ENCODE data around the gene CAPRIN2.
A peak's percentile ranks its signal among the peaks of the same experiment; 100 is the strongest.

The CAPRIN2 gene

DNA sequence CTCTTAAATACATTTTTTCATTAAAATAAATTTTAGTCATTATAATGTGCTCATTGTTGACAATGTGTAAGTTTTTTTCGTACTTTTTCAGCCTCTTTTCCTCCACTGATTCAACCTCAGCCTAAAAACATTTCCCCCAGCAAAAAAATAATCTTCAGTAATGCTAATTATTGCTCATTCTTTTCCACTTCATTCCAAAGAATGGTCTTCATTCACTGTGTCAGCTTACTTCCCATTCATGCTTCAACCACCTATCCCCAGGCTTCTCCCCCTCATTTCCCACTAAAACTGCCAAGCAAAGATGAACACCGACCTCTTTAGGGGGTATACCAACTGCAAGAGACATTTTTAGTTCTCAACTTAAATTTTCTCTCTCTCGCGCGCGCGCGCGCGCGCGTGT, 56.4 kb downstream of the CAPRIN2 start:
- DNase-seq, result no peak

DNA sequence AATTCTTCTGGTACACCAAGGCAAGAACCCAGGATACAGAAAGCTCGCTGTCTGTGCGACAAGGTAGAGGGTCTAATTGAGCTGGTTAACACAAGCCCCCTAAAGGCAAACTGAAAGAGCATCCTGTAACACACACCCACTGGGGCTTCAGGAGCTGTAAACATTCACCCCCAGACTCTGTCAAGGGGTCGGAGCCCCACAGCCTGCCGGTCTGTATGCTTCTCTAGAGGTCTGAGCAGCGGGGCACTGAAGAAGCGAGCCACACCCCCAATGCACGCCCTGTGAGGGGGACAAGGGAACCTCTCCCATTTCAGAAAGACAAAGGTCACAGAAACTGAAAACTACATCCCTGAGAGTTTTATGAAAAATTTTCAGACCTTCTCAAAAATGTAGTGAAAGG, 57.8 kb downstream of the CAPRIN2 start:
- DNase-seq, result no peak

DNA sequence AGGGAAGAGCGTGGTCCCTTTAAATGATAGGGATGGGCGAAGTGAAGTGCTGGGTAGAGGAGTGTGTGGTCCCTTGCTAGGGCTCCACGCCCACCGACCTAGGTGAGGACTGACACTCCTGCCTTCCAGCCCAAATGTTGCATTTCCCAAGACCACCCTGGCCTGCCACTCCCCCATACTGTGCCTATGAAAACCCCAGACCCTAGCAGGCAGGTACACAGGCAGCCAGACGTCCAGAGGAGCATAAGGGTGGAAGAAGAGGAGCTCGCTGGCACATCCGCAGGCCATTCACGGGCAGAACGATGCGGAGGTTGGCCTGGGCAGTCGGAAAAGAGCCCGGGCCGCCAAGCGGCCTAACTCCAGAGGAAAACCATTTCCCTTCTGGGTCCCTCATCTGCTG, 58.3 kb downstream of the CAPRIN2 start:
- no peak for DNase-seq

DNA sequence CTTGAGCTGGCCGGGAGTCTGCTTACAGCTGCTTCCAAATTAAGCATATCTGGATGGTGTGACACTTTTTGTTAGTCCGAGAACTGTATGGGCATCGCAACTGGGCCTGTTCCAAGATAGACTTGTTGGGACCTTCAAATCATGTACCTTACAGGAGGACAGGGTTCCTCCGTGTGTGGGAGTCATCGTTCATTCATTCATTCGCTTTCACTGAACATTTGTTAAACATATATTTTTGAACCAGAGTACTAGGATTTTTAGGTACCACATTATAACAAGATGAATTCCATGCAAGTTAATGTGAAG, 58.7 kb downstream of the CAPRIN2 start:
- DNase-seq, result no peak

DNA sequence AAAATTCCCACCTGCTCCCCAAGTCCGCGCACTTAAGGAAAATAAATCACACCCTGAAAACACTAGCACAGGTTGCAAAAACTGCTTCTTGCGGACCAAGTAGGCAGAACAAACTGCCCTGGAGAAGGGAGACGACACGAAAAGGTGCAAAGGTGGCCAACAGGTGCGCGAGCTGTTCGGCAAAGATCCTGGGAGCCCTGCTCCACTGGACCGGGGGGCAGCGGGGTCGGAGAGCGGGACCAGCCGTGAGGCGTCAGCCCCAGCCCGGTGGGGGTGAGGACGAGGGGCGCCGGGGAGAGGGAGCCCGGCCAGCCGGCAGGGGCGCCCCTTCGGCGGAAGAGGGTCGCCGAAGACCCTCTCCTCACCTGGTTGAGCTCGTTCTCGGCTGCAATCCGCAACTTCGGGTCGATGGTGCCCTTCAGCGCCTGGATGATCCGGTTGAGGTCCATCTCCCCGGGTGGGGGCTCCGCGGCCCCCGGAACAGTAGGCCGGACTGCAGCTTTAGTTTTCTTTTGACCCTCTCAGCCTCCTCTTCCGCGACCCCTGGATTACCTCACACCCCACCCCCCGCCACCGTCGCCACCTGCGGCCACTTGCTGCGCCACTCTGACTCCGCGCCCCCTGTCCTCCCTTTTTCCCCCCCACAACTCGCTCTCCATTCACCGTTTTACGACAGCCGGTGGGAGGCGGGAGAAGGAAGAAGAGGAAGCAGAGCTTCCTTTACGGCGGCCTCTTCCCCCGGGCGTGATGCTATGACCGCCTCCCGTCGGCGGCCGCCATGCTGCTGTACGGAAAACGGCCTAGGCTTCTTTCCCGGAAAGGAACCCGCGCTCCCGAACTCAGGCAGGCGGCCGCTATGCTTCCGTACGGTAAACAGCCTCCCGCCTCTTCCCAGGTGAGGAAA, 59.3 kb downstream of the CAPRIN2 start, which contains the start of gene IPO8:
TSS of gene IPO8 (minus strand) at position 671 of the 904 bp plus-strand sequence. CDS start at position 449, 222 bp downstream.
- DNase-seq, result peak; percentile 88

DNA sequence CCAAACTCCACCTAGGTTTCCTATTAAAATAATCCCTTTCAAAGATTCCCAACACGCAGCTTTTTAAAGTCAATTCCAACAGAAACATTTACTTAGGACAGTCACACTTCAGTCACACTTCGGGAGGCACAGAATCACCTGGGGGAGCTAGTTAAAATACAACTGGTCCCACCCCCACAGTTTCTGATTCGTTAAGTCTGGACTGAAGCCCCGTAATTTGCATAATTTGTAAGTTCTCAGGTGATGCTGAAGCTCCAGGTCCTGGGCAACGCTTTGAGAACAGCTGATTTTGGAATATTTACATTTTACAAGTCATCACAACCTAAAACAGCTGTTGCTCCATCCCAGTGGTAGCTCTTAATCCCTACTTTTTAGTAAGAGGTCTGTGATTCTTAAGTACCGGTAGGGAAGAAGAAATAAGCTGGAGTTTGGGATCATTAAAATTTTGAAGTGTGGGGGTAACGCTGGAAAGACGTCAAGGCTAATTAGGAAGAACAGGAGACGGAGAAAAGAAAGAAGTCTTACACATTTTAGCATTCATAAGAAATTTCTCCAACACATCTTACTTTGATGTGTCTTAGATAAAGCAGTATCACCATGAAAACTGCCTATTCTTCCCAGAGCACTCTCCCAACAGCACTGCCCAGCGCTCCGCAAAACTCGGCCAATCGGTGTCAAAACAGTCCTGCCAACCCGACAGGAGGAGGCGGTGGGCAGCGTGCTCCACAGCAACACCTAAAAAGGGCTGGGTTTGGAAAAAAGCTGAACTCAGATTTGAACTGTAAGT, 60.1 kb downstream of the CAPRIN2 start:
- no peak for DNase-seq

DNA sequence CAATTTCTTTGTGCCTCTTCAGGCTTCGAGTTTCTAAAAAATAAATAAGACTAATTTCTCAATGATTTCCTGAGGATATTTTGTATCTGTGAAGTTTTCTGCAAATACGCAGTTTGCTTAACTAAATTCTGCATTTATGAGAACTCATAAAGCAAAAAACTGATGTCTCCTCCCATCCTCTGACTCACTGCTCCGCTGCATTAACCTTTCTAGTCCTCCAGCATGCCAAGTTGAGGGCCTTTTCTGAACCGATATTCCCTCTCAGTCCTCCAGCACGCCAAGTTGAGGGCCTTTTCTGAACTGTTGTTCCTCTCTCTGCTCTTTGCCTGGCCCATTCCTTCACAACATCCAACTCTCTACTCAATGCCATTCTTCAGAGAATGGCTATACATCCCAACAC, 62.3 kb downstream of the CAPRIN2 start:
- no peak for DNase-seq

DNA sequence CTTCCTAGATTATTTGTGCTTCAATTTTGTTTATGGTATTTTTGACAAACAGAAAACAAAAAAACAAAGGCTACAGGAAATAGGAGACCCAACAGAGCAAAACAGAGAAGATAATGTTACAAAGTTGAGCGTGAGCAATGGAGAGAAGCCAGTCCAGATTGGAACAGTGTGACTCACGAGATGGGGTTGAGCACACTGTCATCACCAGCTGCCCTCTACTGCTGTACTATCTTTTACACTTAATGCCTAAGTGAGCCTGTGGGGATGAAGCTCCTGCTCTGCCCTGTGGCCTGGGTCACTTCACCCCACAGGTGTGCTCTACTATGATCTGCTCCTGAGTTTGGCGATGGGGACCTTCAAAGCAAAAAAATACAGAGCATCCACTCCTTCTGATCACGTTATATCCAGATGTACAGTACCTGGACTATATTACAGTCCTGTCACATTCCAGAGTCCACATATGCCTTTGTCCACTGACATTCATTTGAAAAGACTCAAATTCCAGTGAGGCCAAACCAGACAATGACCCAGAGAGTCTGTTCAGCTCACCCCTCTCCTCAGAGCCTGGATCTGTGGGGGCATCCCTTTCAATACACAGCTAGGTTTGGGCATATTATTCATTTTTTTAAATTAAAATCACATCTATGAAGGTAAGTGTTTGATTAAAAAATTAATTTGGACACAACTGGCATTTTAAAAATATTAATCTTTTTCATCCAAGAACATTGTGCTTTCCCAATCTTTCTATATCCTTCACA, 63.5 kb downstream of the CAPRIN2 start:
- DNase-seq, result no peak

DNA sequence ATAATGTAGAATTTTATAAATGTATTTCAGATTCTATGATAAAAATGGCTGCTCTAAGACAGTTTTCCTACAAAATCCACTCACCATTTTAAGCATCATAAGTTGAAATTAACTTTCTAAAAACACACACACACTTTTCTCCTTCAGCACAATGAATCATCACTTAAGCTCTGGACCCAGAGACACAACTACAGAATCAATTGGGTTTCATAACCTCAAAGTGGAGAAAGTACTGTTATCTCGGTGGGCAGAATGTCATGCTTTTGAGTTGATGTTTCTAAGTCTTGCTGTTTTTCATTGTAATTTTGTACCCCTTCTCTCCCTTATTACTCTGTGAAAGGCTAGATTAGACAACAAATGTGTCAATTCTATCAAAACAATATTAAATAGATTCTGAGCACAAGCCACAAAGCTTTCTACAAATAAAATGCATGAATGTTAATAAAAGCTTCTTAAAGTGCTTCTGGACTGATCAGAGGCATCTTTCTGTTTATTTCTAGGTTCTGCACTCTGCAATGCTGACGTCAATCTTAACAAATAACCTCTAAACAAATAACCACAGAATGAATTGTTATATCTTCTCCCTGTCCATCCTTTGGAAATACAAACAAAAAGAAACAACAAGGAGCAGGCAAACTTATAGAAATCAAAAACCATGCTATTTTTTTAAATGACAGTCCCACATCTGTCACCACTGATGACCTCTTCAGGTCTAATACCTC, 67.3 kb downstream of the CAPRIN2 start:
- no peak for DNase-seq

DNA sequence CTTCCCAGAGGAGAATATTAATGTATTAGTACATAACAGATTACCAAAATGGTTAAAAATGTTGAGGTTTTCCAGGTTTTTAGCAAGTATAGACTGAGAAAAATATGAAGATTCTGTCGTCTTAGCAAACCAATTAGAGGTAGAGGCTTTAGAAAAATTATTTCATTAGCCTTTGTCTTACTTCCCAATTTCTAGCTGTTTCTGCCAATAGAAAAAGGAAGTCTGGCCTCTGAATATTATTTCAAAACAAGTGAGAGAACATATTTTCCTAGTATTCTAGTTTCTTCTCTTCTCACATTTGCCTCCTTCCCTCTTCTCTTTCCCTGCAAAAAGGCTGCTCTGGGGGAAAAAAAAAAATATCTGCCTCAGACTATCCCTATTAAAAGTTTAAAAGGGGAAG, 75.5 kb downstream of the CAPRIN2 start:
- no peak for DNase-seq

DNA sequence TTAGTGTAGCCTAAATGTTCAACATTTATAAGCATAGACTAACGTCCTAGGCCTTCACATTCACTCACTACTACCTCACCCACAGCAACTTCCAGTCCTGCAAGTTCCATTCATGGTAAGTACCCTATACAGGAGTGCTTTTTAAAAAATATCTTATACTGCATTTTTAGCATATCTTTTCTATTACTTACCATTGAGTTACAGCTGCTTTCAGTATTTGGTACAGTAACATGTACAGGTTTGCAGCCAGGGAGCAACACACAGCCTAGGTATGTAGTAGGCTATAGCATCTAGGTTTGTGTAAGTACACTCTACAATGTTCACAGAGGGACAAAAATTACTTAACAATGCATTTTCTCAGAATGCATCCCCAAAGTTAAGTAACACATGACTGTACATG, 76.5 kb downstream of the CAPRIN2 start:
- no peak for DNase-seq

DNA sequence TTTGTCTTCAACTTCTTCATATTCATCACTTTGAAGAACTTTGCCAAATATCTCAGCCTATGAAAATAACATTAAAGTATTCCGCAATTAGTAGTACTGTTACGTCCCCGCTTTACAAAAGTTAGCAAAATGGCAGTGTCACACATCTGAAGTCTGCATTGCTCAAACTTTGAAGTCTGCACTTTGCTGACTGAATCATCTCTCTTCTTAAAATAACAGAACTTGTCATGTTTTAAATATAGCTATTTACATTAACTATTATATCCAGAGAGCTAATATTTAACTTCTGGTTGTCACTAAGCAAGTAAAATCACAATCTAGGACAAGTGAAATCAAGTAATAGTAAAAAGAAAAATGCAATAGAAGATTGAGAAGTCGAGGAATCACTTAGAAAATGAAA, 93.5 kb downstream of the CAPRIN2 start:
- no peak for DNase-seq

Measured in DMS153 (cell line).